Measurements from ENCODE around the gene ANKS1B.

DNA sequence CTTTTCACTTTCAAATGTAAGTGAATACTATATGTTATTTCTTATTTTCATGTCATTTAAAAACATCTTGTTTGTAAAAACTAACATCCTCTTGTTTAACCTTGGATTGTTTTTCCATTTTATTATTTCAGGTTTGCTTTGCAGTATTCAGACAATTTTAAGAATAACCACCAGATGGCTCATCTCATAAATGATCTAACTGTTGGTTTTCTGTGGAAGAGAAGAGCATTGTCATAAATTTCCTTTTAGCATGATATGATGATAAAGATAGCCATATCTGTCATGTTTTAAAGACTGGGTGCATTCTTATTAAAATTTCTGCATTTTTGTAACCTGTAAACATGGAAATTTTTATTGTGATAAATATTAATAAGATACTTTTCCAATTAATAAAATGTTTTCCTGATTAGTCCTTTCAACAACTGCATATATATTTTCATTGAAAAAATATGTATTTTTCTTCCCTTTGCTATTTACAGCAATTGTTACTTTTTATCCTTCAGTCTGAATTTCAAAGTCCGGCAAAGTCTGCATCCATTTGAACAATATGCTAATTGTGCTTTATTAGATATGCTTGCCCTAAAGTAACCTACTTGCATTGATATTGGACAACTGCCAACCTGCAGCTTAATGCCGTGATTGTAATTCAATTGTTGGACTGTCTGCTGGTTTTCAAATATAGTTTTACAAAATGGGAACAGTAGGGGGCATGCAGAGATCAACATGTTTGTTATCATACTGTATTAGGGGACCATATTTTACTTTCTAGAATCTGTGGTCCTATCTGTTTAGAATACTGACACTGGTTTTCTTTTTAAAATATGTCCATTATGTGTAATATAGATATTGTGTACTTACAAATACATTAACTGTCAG, 173.8 kb downstream of the ANKS1B start:
- TF ChIP-seq, protein P1, sequence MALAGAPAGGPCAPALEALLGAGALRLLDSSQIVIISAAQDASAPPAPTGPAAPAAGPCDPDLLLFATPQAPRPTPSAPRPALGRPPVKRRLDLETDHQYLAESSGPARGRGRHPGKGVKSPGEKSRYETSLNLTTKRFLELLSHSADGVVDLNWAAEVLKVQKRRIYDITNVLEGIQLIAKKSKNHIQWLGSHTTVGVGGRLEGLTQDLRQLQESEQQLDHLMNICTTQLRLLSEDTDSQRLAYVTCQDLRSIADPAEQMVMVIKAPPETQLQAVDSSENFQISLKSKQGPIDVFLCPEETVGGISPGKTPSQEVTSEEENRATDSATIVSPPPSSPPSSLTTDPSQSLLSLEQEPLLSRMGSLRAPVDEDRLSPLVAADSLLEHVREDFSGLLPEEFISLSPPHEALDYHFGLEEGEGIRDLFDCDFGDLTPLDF (CRISPR knock-in tag; IDR thresholded peaks at IDR 0.05): no peak
- TF ChIP-seq, protein P2, sequence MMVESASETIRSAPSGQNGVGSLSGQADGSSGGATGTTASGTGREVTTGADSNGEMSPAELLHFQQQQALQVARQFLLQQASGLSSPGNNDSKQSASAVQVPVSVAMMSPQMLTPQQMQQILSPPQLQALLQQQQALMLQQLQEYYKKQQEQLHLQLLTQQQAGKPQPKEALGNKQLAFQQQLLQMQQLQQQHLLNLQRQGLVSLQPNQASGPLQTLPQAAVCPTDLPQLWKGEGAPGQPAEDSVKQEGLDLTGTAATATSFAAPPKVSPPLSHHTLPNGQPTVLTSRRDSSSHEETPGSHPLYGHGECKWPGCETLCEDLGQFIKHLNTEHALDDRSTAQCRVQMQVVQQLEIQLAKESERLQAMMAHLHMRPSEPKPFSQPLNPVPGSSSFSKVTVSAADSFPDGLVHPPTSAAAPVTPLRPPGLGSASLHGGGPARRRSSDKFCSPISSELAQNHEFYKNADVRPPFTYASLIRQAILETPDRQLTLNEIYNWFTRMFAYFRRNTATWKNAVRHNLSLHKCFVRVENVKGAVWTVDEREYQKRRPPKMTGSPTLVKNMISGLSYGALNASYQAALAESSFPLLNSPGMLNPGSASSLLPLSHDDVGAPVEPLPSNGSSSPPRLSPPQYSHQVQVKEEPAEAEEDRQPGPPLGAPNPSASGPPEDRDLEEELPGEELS (CRISPR knock-in tag; IDR thresholded peaks at IDR 0.05): no peak
- no peak for TF ChIP-seq ZNF121 (CRISPR knock-in tag; IDR thresholded peaks at IDR 0.05)
- TF ChIP-seq SMAD3 (CRISPR knock-in tag; IDR thresholded peaks at IDR 0.05; ENCODE audit: borderline replicate concordance): no peak
- no peak for TF ChIP-seq ZNF263 (CRISPR knock-in tag; IDR thresholded peaks at IDR 0.05; ENCODE audit: low read depth)
- TF ChIP-seq, protein P3, sequence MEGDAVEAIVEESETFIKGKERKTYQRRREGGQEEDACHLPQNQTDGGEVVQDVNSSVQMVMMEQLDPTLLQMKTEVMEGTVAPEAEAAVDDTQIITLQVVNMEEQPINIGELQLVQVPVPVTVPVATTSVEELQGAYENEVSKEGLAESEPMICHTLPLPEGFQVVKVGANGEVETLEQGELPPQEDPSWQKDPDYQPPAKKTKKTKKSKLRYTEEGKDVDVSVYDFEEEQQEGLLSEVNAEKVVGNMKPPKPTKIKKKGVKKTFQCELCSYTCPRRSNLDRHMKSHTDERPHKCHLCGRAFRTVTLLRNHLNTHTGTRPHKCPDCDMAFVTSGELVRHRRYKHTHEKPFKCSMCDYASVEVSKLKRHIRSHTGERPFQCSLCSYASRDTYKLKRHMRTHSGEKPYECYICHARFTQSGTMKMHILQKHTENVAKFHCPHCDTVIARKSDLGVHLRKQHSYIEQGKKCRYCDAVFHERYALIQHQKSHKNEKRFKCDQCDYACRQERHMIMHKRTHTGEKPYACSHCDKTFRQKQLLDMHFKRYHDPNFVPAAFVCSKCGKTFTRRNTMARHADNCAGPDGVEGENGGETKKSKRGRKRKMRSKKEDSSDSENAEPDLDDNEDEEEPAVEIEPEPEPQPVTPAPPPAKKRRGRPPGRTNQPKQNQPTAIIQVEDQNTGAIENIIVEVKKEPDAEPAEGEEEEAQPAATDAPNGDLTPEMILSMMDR (IDR thresholded peaks at IDR 0.05): no peak
- TF ChIP-seq TCF7 (CRISPR knock-in tag; IDR thresholded peaks at IDR 0.05; ENCODE audit: low read depth): no peak
- TF ChIP-seq GABPB1 (CRISPR knock-in tag; IDR thresholded peaks at IDR 0.05): no peak
- TF ChIP-seq RELA (CRISPR knock-in tag; IDR thresholded peaks at IDR 0.05; ENCODE audit: borderline replicate concordance): no peak
- TF ChIP-seq, protein P4, sequence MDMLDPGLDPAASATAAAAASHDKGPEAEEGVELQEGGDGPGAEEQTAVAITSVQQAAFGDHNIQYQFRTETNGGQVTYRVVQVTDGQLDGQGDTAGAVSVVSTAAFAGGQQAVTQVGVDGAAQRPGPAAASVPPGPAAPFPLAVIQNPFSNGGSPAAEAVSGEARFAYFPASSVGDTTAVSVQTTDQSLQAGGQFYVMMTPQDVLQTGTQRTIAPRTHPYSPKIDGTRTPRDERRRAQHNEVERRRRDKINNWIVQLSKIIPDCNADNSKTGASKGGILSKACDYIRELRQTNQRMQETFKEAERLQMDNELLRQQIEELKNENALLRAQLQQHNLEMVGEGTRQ (CRISPR knock-in tag; IDR thresholded peaks at IDR 0.05): no peak
- TF ChIP-seq CBFB (CRISPR knock-in tag; IDR thresholded peaks at IDR 0.05; ENCODE audit: low read depth): no peak
- no peak for TF ChIP-seq FOXP1 (CRISPR knock-in tag; IDR thresholded peaks at IDR 0.05; ENCODE audit: borderline replicate concordance)
